A673 (cell line): ENCODE results near the gene NKX6-2. TPM values are rescaled to one million over a fixed set of nuclear protein-coding genes. Genes with fewer than 3 reads are reported as not detected.

ENCODE experiments used
- BruUV-seq: library from RNA; stranded (reverse); fragments of 400-500 nt; replicated peaks from 2 replicates; lab custom pipeline; 2021; lab: Mats Ljungman, UMichigan
- CTCF ChIA-PET: fragments of 300-600 bp; sonication (Branson Sonifier 250); formaldehyde crosslinking; loops from one replicate; lab custom pipeline; 2022; ENCODE audit warnings: antibody characterized with exemption; lab: Charles Lee
- POLR2A ChIA-PET: fragments of 300-600 bp; sonication (Branson Sonifier 250); formaldehyde crosslinking; loops from one replicate; lab custom pipeline; 2022; ENCODE audit warnings: antibody characterized with exemption; ENCODE audit not compliant: low non-redundant PET; lab: Charles Lee
- DNase-seq: peaks from one replicate; pipeline ENCODE4 v3.0.0-alpha.2; 2015; ENCODE audit warnings: low spot score
- H3K27ac ChIP-seq: fragments of 200-600 bp; sonication (generic); 2 replicates; pipeline ENCODE4 v1.5.1; 2016; ENCODE audit warnings: mixed run types, low read depth, mild to moderate bottlenecking, mixed read lengths, antibody characterized with exemption, low read length; ENCODE audit not compliant: poor library complexity, severe bottlenecking
- H3K27me3 ChIP-seq: fragments of 200-600 bp; sonication (generic); replicated peaks from 2 replicates; pipeline ENCODE4 v1.6.1; 2017; ENCODE audit warnings: mixed run types, low read depth, mild to moderate bottlenecking, mixed read lengths, antibody characterized with exemption, low read length; ENCODE audit not compliant: insufficient read depth, poor library complexity
- H3K36me3 ChIP-seq: fragments of 200-600 bp; sonication (generic); 2 replicates; pipeline ENCODE4 v1.6.1; 2016; ENCODE audit warnings: mixed run types, mild to moderate bottlenecking, mixed read lengths, antibody characterized with exemption, low read length; ENCODE audit not compliant: insufficient read depth, poor library complexity, severe bottlenecking
- H3K4me1 ChIP-seq: fragments of 200-600 bp; sonication (generic); 2 replicates; pipeline ENCODE4 v1.6.1; 2017; ENCODE audit warnings: mixed run types, mild to moderate bottlenecking, mixed read lengths, antibody characterized with exemption, low read length; ENCODE audit not compliant: insufficient read depth, poor library complexity, severe bottlenecking
- H3K4me3 ChIP-seq: fragments of 200-600 bp; sonication (generic); 2 replicates; pipeline ENCODE4 v1.5.1; 2016; ENCODE audit warnings: low read depth, mixed run types, mild to moderate bottlenecking, mixed read lengths, low read length; ENCODE audit not compliant: poor library complexity, severe bottlenecking
- H3K9me3 ChIP-seq: fragments of 200-600 bp; sonication (generic); 2 replicates; pipeline ENCODE4 v1.6.1; 2016; ENCODE audit warnings: mixed run types, low read depth, mild to moderate bottlenecking, mixed read lengths, antibody characterized with exemption, low read length; ENCODE audit not compliant: poor library complexity, severe bottlenecking
- CTCF ChIP-seq: fragments of 300-800, 200-600 bp; sonication (generic); conservative IDR thresholded peaks from 2 replicates; pipeline ENCODE4 v1.5.1; 2017; ENCODE audit warnings: low read depth, mild to moderate bottlenecking, antibody characterized with exemption, low read length, moderate library complexity, mixed read lengths
- EZH2 ChIP-seq: fragments of 200-600 bp; sonication (generic); IDR thresholded peaks from 2 replicates; pipeline ENCODE4 v1.6.1; 2017; ENCODE audit warnings: borderline replicate concordance, low read depth, mild to moderate bottlenecking, mixed read lengths, antibody characterized with exemption, low read length; ENCODE audit not compliant: poor library complexity, severe bottlenecking
- intact Hi-C: fragments of 100-400 bp; cut with micrococcal nuclease; formaldehyde crosslinking; loops from one replicate; pipeline ENCODE4 v1.10.0; 2022; ENCODE audit not compliant: unreplicated experiment
- total RNA-seq: library from RNA; stranded (reverse); gene quantifications from 2 replicates; pipeline ENCODE4 v1.2.3, GENCODE V29; 2021

Gene NKX6-2
- total RNA-seq, 1 experiment from 2014 or later: not detected

DNA sequence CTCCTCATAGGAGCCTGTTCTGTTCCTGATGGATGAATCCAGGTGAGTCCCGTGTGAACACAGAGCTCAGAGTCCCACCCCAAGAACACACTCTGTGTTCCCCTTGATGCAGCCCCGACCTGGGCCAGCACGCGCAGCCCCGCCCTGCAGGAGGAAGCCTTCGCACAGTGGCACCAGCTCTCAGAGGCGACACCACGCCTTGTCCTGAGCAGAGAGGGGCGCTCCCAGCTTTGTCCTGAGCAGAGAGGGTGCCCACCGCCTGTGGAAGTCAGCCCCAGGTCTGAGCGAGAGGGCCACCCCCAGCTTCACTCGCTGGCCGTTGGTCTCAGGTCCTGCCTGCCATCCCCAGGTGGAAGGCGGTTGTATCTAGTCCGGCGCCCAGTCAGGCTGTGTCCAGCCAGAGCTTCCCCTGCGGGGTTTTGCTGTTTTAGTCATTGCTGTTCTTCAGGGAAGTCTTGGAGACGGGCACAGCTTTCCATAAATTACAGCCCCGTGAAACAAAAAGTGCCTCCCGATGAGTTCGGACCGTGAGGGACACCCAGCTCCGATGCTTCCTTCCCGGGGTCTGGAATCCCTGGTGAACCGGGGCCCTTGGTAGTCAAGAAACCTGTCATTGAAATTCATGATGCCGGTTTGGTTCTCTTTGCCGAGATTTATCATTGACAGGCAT is 43.6 kb downstream of the NKX6-2 start:
- Histone ChIP-seq H3K9me3 (no peaks in the 10 kb centered on the region), H3K27me3 (no peaks in the 10 kb centered on the region), H3K27ac (no peak overlapping the region), H3K4me1 (no peaks in the 10 kb centered on the region), H3K4me3 (no peak overlapping the region), H3K36me3 (no peaks in the 10 kb centered on the region)
- POLR2A ChIA-PET: no interaction called here
- no peak for TF ChIP-seq EZH2
- no peak for TF ChIP-seq CTCF
- CTCF ChIA-PET: no interaction called here
- no peak for DNase-seq
- BruUV-seq: no TSS peak
- intact Hi-C loops: no loop called here

- POLR2A ChIA-PET: no interaction called here
- Histone ChIP-seq H3K27ac (no peak overlapping the region), H3K9me3 (no peaks in the 10 kb centered on the region), H3K4me1 (no peaks in the 10 kb centered on the region), H3K27me3 (no peaks in the 10 kb centered on the region), H3K36me3 (no peaks in the 10 kb centered on the region), H3K4me3 (no peak overlapping the region)
- CTCF ChIA-PET: no interaction called here
- intact Hi-C loops: no loop called here
- TF ChIP-seq CTCF (no peak), EZH2 (no peak)
- BruUV-seq: no TSS peak
- DNase-seq: no peak
Observed at GRCh38 chr10:132740588-132740987, 45.4 kb downstream of the NKX6-2 start.

DNA sequence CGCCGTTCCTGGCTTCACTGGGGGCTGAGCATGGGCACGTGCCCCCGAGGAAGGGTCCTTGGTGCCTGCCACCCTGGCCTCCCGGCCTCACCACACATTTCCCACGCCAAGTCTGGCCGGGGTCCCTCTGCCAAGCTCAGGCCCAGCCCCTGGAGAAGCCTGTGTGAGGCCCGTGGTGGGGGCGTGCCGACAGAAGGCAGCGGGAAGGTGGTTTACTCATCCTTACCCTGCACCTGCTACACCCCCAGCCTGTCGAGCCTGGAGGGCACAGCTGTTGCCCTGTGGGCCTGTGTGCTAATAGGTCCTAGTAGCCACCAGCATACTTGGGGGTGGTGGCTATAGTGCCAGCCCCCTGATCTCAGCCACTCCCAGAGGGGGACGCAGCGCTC is 46.7 kb downstream of the NKX6-2 start:
- no TSS peak for BruUV-seq
- DNase-seq: no peak
- intact Hi-C loops: no loop called here
- Histone ChIP-seq H3K4me1 (no peaks in the 10 kb centered on the region), H3K36me3 (no peaks in the 10 kb centered on the region), H3K27me3 (no peaks in the 10 kb centered on the region), H3K4me3 (no peak overlapping the region), H3K27ac (no peak overlapping the region), H3K9me3 (no peaks in the 10 kb centered on the region)
- ChIA-PET CTCF (no interaction called here), POLR2A (no interaction called here)
- no peak for TF ChIP-seq CTCF
- TF ChIP-seq EZH2: no peak
